ENCODE measurements around the gene SLC30A9. TPM values are rescaled to one million over a fixed set of nuclear protein-coding genes. Genes with fewer than 3 reads are reported as not detected.

Gene SLC30A9
- polyA plus RNA-seq, 1 donor (not counting 4 experiments of a cell fraction or from before 2014, with no cell fraction given) = 53.0 TPM

DNA sequence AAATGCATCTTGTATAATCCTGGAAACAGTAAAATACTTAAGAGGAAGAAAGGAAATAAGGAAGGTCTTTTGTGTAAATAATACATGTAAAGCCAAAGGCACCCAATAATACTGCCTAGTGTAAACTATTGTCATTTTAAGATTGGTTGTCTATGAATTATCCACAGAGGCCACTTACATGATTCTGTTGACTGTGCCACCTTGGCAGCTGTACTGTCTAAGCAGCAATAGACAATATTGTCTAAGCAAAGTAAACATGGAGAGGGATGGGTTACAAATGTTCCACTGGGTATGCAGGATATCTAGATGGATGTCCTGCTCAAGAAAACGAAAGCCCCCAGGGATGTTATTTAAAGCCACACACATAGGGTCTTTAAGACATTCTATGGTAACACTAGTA lies 142.7 kb downstream of the SLC30A9 start:
- H3K4me3 ChIP-seq (ENCODE audit: control insufficient read depth in 2 of 3, extremely low read depth in 1 of 3, insufficient read depth in 2 of 3, low read depth in 1 of 3, low read length in 3 of 3) = no peak overlapping the region
- DNase-seq (ENCODE audit: low read depth, low spot score) (no peak), FAIRE-seq (no peak)
- no peak overlapping the region for H2AFZ ChIP-seq (ENCODE audit: control insufficient read depth, low read length)
- no peak overlapping the region for H3K9ac ChIP-seq (ENCODE audit: control insufficient read depth, extremely low read depth, insufficient read depth, low read length)
- H3K27me3 ChIP-seq (ENCODE audit: control insufficient read depth, extremely low read depth, insufficient read depth, low read length) = no peaks in the 10 kb centered on the region
- no peaks in the 10 kb centered on the region for H3K9me3 ChIP-seq (ENCODE audit: control insufficient read depth, low read depth, low read length)
- TF ChIP-seq EZH2 (IDR thresholded peaks at IDR 0.05; ENCODE audit: low read length) = no peak
- TF ChIP-seq, protein P1, sequence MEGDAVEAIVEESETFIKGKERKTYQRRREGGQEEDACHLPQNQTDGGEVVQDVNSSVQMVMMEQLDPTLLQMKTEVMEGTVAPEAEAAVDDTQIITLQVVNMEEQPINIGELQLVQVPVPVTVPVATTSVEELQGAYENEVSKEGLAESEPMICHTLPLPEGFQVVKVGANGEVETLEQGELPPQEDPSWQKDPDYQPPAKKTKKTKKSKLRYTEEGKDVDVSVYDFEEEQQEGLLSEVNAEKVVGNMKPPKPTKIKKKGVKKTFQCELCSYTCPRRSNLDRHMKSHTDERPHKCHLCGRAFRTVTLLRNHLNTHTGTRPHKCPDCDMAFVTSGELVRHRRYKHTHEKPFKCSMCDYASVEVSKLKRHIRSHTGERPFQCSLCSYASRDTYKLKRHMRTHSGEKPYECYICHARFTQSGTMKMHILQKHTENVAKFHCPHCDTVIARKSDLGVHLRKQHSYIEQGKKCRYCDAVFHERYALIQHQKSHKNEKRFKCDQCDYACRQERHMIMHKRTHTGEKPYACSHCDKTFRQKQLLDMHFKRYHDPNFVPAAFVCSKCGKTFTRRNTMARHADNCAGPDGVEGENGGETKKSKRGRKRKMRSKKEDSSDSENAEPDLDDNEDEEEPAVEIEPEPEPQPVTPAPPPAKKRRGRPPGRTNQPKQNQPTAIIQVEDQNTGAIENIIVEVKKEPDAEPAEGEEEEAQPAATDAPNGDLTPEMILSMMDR (optimal IDR thresholded peaks at IDR 0.05 in 1 of 3, IDR thresholded peaks at IDR 0.05 in 1 of 3, conservative IDR thresholded peaks at IDR 0.05 in 1 of 3; ENCODE audit: extremely low read depth in 1 of 3, insufficient read depth in 2 of 3, low read length in 3 of 3) = no peak
- no peaks in the 10 kb centered on the region for H3K79me2 ChIP-seq (ENCODE audit: control insufficient read depth, insufficient read depth, low read length)
- no peak overlapping the region for H3K4me2 ChIP-seq (ENCODE audit: control insufficient read depth, extremely low read depth, insufficient read depth, low read depth, low read length)
- H3K36me3 ChIP-seq (ENCODE audit: control insufficient read depth in 2 of 2, extremely low read depth in 1 of 2, insufficient read depth in 2 of 2, low read length in 2 of 2) = no peaks in the 10 kb centered on the region
- H3K4me1 ChIP-seq (ENCODE audit: control insufficient read depth, extremely low read depth, insufficient read depth, low read length) = no peaks in the 10 kb centered on the region
- dilution Hi-C loops (cut with MboI; ENCODE audit: extremely low pct_ligation_motif_present, low sequenced_read_pairs) = no loop called here
- no peaks in the 10 kb centered on the region for H3K9me1 ChIP-seq (ENCODE audit: control insufficient read depth, extremely low read depth, insufficient read depth, low read length)
- no peaks in the 10 kb centered on the region for H4K20me1 ChIP-seq (ENCODE audit: control insufficient read depth, extremely low read depth, insufficient read depth, low read length)
- no peak overlapping the region for H3K27ac ChIP-seq (ENCODE audit: control insufficient read depth, insufficient read depth, low read length)

GRCh38 chr4:42136371-42136770 lies 146.0 kb downstream of the SLC30A9 start:
- DNase-seq (ENCODE audit: low read depth, low spot score) (no peak), FAIRE-seq (no peak)
- H3K9ac ChIP-seq (ENCODE audit: control insufficient read depth, extremely low read depth, insufficient read depth, low read length) = no peak overlapping the region
- TF ChIP-seq, protein P1 (optimal IDR thresholded peaks at IDR 0.05 in 1 of 3, IDR thresholded peaks at IDR 0.05 in 1 of 3, conservative IDR thresholded peaks at IDR 0.05 in 1 of 3; ENCODE audit: extremely low read depth in 1 of 3, insufficient read depth in 2 of 3, low read length in 3 of 3) = no peak
- TF ChIP-seq EZH2 (IDR thresholded peaks at IDR 0.05; ENCODE audit: low read length) = no peak
- no peaks in the 10 kb centered on the region for H3K36me3 ChIP-seq (ENCODE audit: control insufficient read depth in 2 of 2, extremely low read depth in 1 of 2, insufficient read depth in 2 of 2, low read length in 2 of 2)
- H2AFZ ChIP-seq (ENCODE audit: control insufficient read depth, low read length) = no peak overlapping the region
- no peaks in the 10 kb centered on the region for H3K27me3 ChIP-seq (ENCODE audit: control insufficient read depth, extremely low read depth, insufficient read depth, low read length)
- no peaks in the 10 kb centered on the region for H3K4me1 ChIP-seq (ENCODE audit: control insufficient read depth, extremely low read depth, insufficient read depth, low read length)
- dilution Hi-C loops (cut with MboI; ENCODE audit: extremely low pct_ligation_motif_present, low sequenced_read_pairs) = no loop called here
- H3K27ac ChIP-seq (ENCODE audit: control insufficient read depth, insufficient read depth, low read length) = no peak overlapping the region
- H3K79me2 ChIP-seq (ENCODE audit: control insufficient read depth, insufficient read depth, low read length) = no peaks in the 10 kb centered on the region
- no peak overlapping the region for H3K4me2 ChIP-seq (ENCODE audit: control insufficient read depth, extremely low read depth, insufficient read depth, low read depth, low read length)
- H3K9me3 ChIP-seq (ENCODE audit: control insufficient read depth, low read depth, low read length) = no peaks in the 10 kb centered on the region
- H4K20me1 ChIP-seq (ENCODE audit: control insufficient read depth, extremely low read depth, insufficient read depth, low read length) = no peaks in the 10 kb centered on the region
- no peak overlapping the region for H3K4me3 ChIP-seq (ENCODE audit: control insufficient read depth in 2 of 3, extremely low read depth in 1 of 3, insufficient read depth in 2 of 3, low read depth in 1 of 3, low read length in 3 of 3)
- H3K9me1 ChIP-seq (ENCODE audit: control insufficient read depth, extremely low read depth, insufficient read depth, low read length) = no peaks in the 10 kb centered on the region

Other genes starting within 250 kb of the SLC30A9 start
- not detected in 3 replicates for gene PHOX2B, start 241.8 kb upstream of the SLC30A9 start, polyA plus RNA-seq
- 72.0 to 133 TPM (median 110 TPM) in 3 replicates for gene TMEM33, start 55.1 kb upstream of the SLC30A9 start, polyA plus RNA-seq
- 0.16 to 0.75 TPM (median 0.46 TPM) in 3 replicates for gene DCAF4L1, start 8.8 kb upstream of the SLC30A9 start, polyA plus RNA-seq
- not detected in 3 replicates for gene BEND4, start 162.1 kb downstream of the SLC30A9 start, polyA plus RNA-seq

Measured in keratinocyte (primary cell).